ENCODE data around the gene KRT7. TPM values are rescaled to one million over a fixed set of nuclear protein-coding genes. Genes with fewer than 3 reads are reported as not detected.

The KRT7 gene
- polyA plus RNA-seq, 3 donors: 37.4 to 64.1 (median 42.0) TPM

Other genes with a start within 250 kb of the KRT7 start
- 10 to 100 TPM; 19.7 to 21.4 (median 20.3) TPM for gene TAMALIN, start 226.3 kb upstream of the KRT7 start, polyA plus RNA-seq (ENCODE audit: insufficient read length in 3 of 3)
- gene NR4A1, start 181.8 kb upstream of the KRT7 start, polyA plus RNA-seq (ENCODE audit: insufficient read length in 3 of 3): 10 to 100 TPM; 14.8 to 43.3 (median 36.0) TPM
- gene ATG101, start 163.3 kb upstream of the KRT7 start, polyA plus RNA-seq (ENCODE audit: insufficient read length in 3 of 3): 10 to 100 TPM; 21.8 to 32.0 (median 24.7) TPM
- gene SMIM41, start 153.5 kb upstream of the KRT7 start, polyA plus RNA-seq (ENCODE audit: insufficient read length in 3 of 3): under 1 TPM; 0.34 to 0.73 (median 0.69) TPM
- gene KRT80, start 41.2 kb upstream of the KRT7 start, polyA plus RNA-seq (ENCODE audit: insufficient read length in 3 of 3): 1 to 10 TPM in 1 of 3 donors, under 1 TPM in 2; 0.52 to 1.8 (median 0.87) TPM
- gene KRT86, start 41.4 kb downstream of the KRT7 start, polyA plus RNA-seq (ENCODE audit: insufficient read length in 3 of 3): not detected
- not detected for gene KRT81, start 58.3 kb downstream of the KRT7 start, polyA plus RNA-seq (ENCODE audit: insufficient read length in 3 of 3)
- gene KRT83, start 88.2 kb downstream of the KRT7 start, polyA plus RNA-seq (ENCODE audit: insufficient read length in 3 of 3): not detected
- gene KRT85, start 134.2 kb downstream of the KRT7 start, polyA plus RNA-seq (ENCODE audit: insufficient read length in 3 of 3): not detected
- gene KRT84, start 152.4 kb downstream of the KRT7 start, polyA plus RNA-seq (ENCODE audit: insufficient read length in 3 of 3): not detected
- gene KRT82, start 173.1 kb downstream of the KRT7 start, polyA plus RNA-seq (ENCODE audit: insufficient read length in 3 of 3): not detected
- gene KRT75, start 201.1 kb downstream of the KRT7 start, polyA plus RNA-seq (ENCODE audit: insufficient read length in 3 of 3): not detected
- not detected for gene KRT6B, start 218.9 kb downstream of the KRT7 start, polyA plus RNA-seq (ENCODE audit: insufficient read length in 3 of 3)
- gene KRT6C, start 240.6 kb downstream of the KRT7 start, polyA plus RNA-seq (ENCODE audit: insufficient read length in 3 of 3): not detected